ENCODE data around the gene RTEL1.

RTEL1 gene

DNA sequence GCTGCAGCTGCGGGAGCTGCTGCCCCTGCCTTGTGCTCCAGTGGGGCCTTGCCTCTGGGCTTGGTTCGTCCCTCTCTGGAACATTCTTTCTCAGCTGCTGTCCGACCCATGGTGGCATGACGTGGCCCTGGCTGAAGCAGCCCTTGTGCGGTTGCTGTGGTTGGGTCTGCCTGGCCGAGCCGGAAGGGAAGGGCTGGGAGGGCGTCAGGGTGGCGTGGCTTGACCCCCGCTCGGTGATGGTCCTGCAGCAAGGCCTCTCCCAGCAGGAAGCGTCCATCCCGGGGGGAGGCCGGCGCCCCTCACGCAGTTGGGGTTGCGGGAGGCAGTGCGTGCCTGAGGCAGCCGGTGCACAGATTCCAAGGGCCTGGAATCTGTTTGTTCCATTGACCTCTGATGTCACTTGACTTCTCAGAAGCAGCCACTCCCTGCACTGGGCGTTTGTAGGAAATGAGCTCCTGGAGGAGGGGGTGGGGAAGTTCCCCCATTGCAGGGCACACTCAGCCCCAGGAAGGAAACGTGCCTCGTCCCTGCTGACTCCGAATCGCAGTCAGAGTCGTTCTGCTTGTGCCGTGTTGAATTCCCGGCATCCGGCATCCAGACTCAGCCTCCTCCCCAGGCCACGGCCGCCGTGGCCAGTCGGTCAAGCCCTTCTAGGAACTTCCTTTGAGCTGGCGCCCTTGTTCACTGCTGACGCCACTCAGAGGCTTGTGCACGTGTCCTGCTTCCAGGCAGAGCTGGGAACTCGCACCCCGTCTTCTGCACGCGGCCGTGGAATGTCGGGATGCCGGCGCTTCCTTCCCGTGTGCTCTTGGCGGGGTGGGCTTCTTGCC, 28.6 kb downstream of the RTEL1 start:
- DNase-seq (ENCODE audit: insufficient read length, low spot score) (no peak), FAIRE-seq (no peak)

DNA sequence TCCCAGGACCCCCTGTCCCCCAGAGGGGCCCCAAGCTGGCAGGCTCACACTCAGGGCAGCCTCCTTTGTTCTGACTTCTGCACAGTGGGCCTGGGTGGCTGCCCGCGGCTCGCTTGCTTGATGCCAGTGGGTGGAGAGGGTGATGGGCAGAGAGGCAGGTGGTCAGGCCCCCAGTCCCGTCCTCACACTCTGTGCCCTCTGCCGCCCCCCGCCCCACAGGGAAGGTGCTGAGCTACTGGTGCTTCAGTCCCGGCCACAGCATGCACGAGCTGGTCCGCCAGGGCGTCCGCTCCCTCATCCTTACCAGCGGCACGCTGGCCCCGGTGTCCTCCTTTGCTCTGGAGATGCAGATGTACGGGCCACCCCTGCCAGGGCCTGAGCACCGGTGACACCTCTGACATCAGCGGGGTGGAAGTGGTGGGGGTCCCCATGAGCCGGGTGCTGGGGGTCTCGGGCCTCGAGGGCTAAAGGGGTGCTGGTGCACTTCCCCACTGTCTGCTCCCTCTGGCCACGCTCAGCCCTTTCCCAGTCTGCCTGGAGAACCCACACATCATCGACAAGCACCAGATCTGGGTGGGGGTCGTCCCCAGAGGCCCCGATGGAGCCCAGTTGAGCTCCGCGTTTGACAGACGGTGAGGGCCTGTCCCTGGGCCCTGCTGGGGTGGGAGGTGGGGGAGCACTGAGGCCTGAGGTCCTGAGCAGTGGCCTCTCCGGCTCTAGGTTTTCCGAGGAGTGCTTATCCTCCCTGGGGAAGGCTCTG, 29.5 kb downstream of the RTEL1 start:
- FAIRE-seq (no peak), DNase-seq (ENCODE audit: insufficient read length, low spot score) (no peak)

DNA sequence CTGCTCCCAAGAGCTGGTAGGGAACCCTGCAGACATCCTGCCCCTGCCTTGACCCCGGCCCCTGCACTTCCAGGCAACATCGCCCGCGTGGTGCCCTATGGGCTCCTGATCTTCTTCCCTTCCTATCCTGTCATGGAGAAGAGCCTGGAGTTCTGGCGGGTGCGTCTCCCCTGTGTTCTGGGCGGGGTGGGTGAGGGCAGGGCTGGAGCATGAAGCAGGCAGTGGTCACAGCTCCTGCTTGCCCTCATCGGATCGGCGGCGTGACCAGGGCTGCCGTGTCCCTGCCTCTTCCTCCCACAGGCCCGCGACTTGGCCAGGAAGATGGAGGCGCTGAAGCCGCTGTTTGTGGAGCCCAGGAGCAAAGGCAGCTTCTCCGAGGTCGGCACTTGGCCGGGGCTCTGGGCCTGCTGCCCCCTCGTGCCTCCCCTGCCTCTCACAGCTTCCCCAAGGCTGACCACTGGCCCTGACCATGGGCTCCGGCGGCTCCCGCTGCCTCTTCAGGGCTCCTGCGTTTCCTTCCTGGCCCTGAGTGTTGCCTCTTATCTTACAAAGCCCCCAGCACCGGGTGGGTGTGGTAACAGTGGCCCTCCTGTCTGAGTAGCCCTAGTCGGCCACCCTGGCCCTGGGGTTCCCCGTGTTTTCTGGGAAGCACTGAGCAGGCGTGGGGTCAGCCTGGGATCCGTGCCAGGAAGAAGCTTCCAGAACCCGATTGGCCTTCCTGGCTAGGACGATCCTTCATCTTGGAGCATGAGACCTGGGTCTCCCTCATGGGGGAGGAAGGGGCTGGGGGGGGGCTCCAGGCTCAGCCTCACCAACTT, 30.3 kb downstream of the RTEL1 start:
- no peak for FAIRE-seq
- DNase-seq (ENCODE audit: insufficient read length, low spot score) = no peak

DNA sequence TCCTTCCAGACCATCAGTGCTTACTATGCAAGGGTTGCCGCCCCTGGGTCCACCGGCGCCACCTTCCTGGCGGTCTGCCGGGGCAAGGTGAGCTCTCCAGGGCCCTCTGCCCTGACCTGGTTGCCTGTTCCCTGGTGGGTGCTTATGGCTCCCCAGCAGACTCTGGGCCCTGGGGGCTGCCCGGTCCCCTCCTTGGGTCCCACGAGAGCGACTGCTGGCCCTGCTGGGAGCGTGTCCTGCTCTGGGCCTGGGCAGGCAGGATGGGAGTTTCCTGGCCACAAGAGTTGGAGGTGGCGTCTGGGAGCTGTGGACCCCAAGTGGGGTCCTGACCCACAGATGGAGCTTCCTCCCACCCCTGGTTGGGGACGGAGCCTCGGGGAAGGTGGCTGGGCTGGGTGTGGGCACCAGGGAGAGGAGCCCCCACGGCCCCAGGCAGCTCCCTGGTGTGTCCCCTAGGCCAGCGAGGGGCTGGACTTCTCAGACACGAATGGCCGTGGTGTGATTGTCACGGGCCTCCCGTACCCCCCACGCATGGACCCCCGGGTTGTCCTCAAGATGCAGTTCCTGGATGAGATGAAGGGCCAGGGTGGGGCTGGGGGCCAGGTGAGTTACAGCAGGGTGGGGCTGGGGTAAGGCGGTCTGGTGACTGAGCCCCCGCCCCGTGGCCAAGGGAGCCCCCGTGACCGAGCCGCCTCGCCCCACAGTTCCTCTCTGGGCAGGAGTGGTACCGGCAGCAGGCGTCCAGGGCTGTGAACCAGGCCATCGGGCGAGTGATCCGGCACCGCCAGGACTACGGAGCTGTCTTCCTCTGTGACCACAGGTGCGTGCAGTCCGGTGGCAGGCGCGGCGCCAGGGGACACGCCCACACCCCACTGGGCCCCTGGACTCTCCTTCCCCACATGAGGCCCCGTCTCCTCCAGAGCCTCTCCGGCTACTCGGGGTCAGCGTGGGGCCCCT, 31.2 kb downstream of the RTEL1 start:
- no peak for DNase-seq (ENCODE audit: insufficient read length, low spot score)
- FAIRE-seq = no peak

DNA sequence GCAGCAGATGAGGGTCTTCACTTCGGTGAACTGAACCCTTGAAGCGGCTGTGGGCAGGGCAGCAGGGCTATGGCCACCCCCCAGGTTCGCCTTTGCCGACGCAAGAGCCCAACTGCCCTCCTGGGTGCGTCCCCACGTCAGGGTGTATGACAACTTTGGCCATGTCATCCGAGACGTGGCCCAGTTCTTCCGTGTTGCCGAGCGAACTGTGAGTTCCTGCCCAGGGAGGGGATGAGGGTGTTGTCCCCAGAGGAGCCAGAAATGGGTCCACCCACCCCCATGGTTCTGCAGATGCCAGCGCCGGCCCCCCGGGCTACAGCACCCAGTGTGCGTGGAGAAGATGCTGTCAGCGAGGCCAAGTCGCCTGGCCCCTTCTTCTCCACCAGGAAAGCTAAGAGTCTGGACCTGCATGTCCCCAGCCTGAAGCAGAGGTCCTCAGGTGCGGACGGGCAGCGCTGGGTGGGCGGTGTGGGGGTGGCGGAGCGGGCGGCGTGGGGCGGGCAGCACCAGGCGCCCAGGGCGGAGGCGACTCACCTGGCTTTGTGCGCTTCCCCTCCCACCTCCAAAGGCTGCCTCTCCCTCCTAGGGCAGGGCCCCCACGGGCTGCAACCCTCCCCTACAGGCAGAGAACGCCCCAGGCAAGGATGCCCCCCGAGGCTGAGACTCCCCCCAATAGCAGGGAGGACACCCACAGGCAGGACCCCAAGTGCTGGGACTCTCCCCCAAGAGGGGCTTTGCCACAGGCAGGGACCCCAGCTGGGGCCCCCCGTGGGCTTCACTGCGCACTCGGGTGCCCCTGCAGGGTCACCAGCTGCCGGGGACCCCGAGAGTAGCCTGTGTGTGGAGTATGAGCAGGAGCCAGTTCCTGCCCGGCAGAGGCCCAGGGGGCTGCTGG, 32.1 kb downstream of the RTEL1 start:
- no peak for FAIRE-seq

DNA sequence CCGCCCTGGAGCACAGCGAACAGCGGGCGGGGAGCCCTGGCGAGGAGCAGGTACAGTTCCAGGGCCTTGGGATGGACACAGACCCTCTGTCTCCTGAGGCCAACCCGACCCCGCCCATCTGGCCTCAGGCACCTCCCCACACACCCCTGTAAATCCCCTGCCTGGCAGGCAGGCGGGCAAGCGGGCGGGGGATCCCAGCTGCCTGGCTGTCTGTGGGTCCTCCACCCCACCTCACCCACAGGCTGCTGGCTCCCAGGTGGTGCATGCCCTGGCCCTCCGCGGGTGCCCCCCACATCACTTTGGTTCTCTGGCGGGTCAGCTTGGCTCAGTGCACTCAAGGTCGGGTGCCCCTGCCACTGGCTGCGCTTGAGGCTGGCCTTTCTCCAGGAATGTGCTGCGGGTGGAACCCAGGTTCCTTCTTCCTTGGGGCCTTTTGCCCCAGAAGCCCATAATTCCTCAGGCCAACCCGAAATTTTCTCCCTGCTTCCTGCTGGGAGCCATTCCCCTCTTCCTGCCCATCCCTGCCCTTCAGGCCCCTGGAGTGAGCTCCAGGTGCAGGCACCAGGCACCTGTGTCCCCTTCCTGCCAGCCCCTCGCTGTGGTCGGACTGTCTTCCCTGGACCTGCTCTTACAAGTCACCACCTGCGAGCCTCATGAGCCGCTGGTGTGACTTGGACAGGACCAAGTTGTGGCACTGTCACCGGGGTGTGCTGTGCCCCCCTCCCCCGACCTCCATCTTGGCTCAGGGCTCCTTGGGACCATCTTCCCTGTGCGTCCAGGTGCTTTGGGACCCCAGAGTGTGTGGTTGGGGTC, 33.0 kb downstream of the RTEL1 start:
- FAIRE-seq (no peak), DNase-seq (ENCODE audit: insufficient read length, low spot score) (no peak)

More for the DNA sequence above, 32.1 kb downstream of the RTEL1 start:
- DNase-seq (ENCODE audit: insufficient read length, low spot score) = no peak

DNA sequence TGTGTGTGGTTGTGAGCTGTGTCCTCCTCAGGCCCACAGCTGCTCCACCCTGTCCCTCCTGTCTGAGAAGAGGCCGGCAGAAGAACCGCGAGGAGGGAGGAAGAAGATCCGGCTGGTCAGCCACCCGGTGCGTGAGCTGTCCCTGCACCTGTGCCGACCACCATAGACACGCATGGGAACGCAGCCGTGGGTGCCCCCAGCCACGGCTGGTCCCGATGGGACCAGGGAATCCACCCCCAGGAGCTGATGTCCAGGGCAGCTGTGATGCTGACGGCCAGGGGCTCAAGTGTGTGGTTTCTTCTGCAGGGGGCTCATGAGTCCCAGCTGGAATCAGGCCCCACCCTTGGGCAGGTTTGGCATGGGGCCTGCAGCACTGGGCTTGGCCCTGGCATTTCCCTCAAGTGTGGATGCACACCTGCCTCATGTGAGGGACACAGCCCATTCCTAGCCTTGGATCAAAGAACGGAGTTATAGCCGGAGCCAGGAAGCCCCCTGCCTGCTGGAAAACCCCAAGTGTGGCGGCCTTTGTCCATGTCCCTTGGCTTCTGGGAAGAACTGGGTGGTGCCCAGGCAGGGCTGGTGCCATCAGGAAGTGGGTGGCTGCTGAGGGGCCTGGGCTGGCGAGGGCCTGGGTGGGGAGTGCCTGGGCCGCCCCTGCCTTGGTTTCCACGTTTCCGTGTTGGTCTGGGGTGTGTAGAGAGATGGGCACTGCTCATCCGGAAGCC, 33.8 kb downstream of the RTEL1 start:
- no peak for FAIRE-seq

DNA sequence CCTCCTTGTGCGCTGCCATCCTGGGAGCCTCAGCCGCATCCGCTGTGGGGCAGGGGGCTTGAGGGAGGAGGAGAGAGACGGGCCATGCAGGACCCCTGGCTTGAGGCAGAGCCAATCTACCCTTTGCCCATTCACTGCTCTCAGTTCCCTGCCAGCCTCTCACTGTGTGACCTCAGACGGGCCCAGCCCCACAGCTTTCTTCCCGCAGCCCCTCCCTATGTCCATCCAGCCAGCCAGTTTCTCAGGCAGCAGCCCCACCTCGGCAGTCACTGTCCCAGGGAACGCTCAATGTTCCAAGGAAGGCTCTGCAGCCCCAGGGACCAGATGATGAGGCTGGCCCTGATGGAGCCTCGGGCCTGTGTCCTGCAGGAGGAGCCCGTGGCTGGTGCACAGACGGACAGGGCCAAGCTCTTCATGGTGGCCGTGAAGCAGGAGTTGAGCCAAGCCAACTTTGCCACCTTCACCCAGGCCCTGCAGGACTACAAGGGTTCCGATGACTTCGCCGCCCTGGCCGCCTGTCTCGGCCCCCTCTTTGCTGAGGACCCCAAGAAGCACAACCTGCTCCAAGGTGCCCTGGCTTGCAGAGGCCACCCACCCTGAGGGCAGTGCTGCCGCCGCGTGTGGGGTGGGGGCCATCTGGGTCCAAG, 34.4 kb downstream of the RTEL1 start:
- FAIRE-seq = no peak

More for the DNA sequence above, 33.8 kb downstream of the RTEL1 start:
- no peak for DNase-seq (ENCODE audit: insufficient read length, low spot score)

DNA sequence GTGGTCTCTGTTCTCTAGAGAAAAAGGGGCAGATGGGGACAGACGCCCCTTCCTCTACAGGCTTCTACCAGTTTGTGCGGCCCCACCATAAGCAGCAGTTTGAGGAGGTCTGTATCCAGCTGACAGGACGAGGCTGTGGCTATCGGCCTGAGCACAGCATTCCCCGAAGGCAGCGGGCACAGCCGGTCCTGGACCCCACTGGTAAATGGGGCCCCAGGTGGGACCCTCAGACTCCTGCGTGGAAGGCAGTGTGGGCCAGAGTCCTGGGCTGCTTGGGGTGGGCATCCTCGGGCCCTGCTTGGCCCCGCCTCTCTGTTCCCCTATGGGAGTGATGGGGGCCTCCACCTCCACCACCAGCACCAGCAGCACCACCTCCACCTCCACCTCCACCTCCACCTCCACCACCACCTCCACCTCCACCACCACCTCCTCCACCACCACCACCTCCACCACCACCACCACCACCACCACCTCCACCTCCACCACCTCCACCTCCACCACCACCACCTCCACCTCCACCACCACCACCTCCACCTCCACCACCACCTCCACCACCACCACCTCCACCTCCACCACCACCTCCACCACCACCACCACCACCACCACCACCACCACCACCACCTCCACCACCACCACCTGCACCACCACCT, 35.1 kb downstream of the RTEL1 start:
- FAIRE-seq (no peak), DNase-seq (ENCODE audit: insufficient read length, low spot score) (no peak)

More for the DNA sequence above, 34.4 kb downstream of the RTEL1 start:
- no peak for DNase-seq (ENCODE audit: insufficient read length, low spot score)

DNA sequence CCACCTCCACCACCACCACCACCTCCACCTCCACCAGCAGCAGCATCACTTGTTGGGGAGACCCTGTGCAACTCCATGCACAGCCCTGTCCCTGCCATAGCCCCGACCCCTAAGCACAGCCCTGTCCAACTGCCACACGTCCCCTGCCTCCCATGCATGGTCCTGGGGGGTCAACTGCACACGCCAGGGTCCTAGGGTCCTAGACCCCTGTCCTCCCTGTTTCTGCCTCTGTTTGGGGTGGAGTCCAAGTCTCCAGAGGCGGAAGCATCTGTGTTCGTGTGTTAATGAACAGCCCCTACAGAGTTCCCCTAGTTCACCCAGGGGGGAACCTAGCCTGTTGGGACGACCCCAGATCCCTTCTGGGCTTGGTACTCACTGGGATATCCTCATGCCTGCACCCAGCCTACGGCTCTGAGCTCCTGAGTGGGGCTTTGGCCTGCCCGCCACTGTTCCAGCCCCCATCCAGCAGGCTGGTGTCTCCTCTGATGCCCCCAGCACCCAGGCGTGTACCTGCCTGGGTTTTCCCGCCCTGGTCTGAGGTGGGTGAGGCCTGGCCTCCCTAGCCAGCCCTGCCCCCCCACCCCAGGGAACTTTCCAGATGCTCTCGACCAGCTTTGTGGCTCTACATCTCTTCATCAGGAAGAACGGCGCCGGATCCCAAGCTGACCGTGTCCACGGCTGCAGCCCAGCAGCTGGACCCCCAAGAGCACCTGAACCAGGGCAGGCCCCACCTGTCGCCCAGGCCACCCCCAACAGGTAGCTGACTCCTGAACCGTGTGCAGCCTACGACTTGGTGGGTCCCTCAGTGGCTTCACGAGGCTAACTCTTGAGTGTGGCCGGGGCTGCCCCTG, 35.8 kb downstream of the RTEL1 start:
- no peak for DNase-seq (ENCODE audit: insufficient read length, low spot score)
- FAIRE-seq = no peak

DNA sequence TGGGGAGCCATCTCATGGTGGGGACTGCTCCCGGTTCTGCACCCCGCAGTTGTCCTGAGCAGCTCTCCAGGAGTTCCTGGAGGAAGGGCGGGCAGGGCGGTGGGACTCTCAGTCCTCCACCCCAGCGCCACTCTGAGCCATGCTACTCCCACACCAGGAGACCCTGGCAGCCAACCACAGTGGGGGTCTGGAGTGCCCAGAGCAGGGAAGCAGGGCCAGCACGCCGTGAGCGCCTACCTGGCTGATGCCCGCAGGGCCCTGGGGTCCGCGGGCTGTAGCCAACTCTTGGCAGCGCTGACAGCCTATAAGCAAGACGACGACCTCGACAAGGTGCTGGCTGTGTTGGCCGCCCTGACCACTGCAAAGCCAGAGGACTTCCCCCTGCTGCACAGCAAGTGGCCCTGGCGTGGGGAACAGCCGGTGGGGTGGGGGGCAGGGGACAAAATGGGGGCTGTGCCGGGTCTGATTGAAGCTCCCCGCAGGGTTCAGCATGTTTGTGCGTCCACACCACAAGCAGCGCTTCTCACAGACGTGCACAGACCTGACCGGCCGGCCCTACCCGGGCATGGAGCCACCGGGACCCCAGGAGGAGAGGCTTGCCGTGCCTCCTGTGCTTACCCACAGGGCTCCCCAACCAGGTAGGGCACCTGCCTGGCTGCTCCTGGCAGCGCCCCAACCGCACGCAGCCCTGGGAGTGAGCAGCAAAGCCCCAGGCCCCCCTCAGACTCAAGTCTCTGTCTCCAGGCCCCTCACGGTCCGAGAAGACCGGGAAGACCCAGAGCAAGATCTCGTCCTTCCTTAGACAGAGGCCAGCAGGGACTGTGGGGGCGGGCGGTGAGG, 36.7 kb downstream of the RTEL1 start:
- no peak for FAIRE-seq
- DNase-seq (ENCODE audit: insufficient read length, low spot score) = no peak

DNA sequence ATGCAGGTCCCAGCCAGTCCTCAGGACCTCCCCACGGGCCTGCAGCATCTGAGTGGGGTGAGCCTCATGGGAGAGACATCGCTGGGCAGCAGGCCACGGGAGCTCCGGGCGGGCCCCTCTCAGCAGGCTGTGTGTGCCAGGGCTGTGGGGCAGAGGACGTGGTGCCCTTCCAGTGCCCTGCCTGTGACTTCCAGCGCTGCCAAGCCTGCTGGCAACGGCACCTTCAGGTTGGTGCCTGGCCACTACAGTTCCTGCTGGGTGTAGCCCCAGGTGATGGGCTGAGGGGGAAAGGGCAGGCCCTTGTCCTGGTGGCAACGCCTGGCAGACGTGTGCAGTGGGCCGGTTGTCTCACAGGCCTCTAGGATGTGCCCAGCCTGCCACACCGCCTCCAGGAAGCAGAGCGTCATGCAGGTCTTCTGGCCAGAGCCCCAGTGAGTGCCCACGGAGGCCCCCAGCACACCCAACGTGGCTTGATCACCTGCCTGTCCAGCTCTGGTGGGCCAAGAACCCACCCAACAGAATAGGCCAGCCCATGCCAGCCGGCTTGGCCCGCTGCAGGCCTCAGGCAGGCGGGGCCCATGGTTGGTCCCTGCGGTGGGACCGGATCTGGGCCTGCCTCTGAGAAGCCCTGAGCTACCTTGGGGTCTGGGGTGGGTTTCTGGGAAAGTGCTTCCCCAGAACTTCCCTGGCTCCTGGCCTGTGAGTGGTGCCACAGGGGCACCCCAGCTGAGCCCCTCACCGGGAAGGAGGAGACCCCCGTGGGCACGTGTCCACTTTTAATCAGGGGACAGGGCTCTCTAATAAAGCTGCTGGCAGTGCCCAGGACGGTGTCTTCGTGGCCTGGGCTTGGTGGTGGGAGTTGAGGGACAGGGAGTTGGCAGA, 37.6 kb downstream of the RTEL1 start:
- DNase-seq (ENCODE audit: insufficient read length, low spot score) = no peak
- FAIRE-seq = no peak

DNA sequence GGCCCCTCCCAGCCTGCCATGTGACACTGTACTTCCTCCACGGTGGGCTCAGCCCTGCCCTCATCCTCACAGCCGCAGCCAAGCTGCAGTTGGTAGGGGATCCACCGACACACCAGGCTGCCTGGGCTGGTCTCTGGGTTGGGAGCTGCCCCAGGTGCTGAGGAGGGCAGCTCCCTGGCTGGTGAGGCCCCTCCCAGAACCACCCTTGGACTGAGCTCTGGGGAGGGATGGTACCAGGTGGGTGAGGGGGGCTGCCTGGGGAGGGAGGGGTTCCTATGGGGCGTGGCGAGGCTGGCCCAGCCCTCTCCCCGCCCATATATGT, 38.2 kb downstream of the RTEL1 start:
- FAIRE-seq (no peak), DNase-seq (ENCODE audit: insufficient read length, low spot score) (no peak)
